ENCODE data around the gene THRAP3. TPM values are rescaled to one million over a fixed set of nuclear protein-coding genes. Genes with fewer than 3 reads are reported as not detected.

Gene THRAP3
- total and polyA plus RNA-seq, 2 of the 8 experiments (the other 6 are each of a cell fraction or from before 2014, with no cell fraction given): 40.2 to 183 TPM

DNA sequence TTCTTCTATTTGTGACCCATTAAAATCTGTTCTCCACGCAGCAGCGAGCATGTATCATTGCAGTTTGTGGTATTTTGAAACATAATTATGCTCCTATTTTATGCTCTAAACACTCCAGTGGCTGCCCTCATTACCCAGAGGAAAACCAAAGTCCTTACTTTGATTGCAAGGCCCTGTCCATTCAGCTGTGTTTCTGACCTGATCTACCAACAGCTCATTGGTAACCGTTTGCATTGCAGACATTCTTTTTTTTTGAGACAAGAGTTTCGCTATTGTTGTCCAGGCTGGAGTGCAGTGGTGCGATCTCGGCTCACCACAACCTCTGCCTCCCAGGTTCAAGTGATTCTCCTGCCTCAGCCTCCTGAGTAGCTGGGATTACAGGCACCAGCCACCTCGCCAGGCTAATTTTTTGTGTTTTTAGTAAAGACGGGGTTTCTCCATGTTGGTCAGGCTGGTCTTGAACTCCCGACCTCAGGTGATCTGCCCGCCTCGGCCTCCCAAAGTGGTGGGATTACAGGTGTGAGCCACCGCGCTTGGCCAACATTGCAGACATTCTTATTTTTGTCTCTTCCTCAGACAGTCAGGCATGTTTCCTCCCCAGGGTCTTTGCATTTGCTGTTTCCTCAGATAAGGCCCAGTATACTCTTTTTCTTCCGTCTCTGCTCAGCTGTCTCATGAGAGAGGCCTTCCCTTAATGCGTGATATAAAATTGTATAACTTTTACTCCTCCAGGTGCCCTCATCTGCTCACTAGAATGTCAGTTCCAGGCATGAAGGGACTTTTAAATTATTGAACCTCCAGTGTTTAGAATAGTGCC, 32.5 kb downstream of the THRAP3 start (continued):
- TF ChIP-seq USF2 (IDR thresholded peaks at IDR 0.05; ENCODE audit: low read length) (no peak), HDAC2 (IDR thresholded peaks at IDR 0.05; ENCODE audit: borderline replicate concordance in 1 of 2, low read depth in 2 of 2, low read length in 2 of 2) (no peak), SUZ12 (IDR thresholded peaks at IDR 0.05; ENCODE audit: low read length) (no peak), EP300 (IDR thresholded peaks at IDR 0.05; ENCODE audit: borderline replicate concordance in 1 of 2, low read depth in 2 of 2, low read length in 2 of 2) (no peak), RNF2 (IDR thresholded peaks at IDR 0.05; ENCODE audit: borderline replicate concordance, low read depth, low read length, missing control alignments, poor library complexity, severe bottlenecking) (no peak), CHD2 (IDR thresholded peaks at IDR 0.05; ENCODE audit: low read length) (no peak), EZH2 (IDR thresholded peaks at IDR 0.05; ENCODE audit: low read depth, low read length, severe bottlenecking) (no peak), ZNF274 (IDR thresholded peaks at IDR 0.05; ENCODE audit: borderline replicate concordance, extremely low read depth, low read length) (no peak), NANOG (IDR thresholded peaks at IDR 0.05; ENCODE audit: insufficient read depth, low read depth, low read length, poor library complexity, severe bottlenecking) (no peak), ATF3 (IDR thresholded peaks at IDR 0.05; ENCODE audit: insufficient read depth, low read depth, low read length) (no peak)

Measured in H1 (cell line).